Measurements from ENCODE around the gene BEST1. TPM values are rescaled to one million over a fixed set of nuclear protein-coding genes. Genes with fewer than 3 reads are reported as not detected.
A peak's percentile ranks its signal among the peaks of the same experiment; 100 is the strongest.

The BEST1 gene
- total RNA-seq, 4 donors from 2014 or later = 0.08 to 2.7 (median 0.39) TPM

GRCh38 chr11:61967924-61968757 lies 18.0 kb downstream of the BEST1 start:
- intact Hi-C loops (cut with DNase I) = no loop called here
- H3K4me1 ChIP-seq = peaks cover 34 to 89% (median 64%) of the 10 kb centered on the region in 3 donors
- 15 to 19% methylated on average over 20 to 21 of the region's 53 CpGs for WGBS, 2 donors

GRCh38 chr11:61968758-61969390 lies 18.7 kb downstream of the BEST1 start:
- intact Hi-C loops (cut with DNase I) = no loop called here
- Histone ChIP-seq H3K27ac (peak overlapping the region; percentile 94 to 99 (median 98)), H3K9me3 (no peaks in the 10 kb centered on the region), H3K4me1 (peaks cover 41 to 89% (median 64%) of the 10 kb centered on the region in 3 donors), H3K36me3 (peaks cover 14 to 20% (median 18%) of the 10 kb centered on the region in 3 donors), H3K4me3 (peak overlapping the region in 3 of 4 donors; percentile 63 to 94 (median 78)), H3K27me3 (no peaks in the 10 kb centered on the region)
- TF ChIP-seq POLR2A (IDR thresholded peaks at IDR 0.05) (no peak), CTCF (IDR thresholded peaks at IDR 0.05) (no peak)
- 44 to 52% methylated on average over 16 of the region's 16 CpGs for WGBS, 2 donors
- no peak for DNase-seq

More at GRCh38 chr11:61967924-61968757, 18.0 kb downstream of the BEST1 start:
- no peaks in the 10 kb centered on the region for H3K27me3 ChIP-seq
- peak overlapping the region; percentile 63 to 94 (median 76) for H3K4me3 ChIP-seq
- no peak for DNase-seq
- no peaks in the 10 kb centered on the region for H3K9me3 ChIP-seq
- peaks cover 14 to 27% (median 24%) of the 10 kb centered on the region in 3 donors for H3K36me3 ChIP-seq
- H3K27ac ChIP-seq = peak overlapping the region; percentile 94 to 99 (median 98)
- no peak for TF ChIP-seq CTCF (IDR thresholded peaks at IDR 0.05)

- H3K9me3 ChIP-seq = no peaks in the 10 kb centered on the region
- WGBS, 2 donors = 27 to 48% methylated on average over 7 of the region's 7 CpGs
- peaks cover 9 to 15% (median 13%) of the 10 kb centered on the region in 3 donors for H3K36me3 ChIP-seq
- H3K4me1 ChIP-seq = peaks cover 43 to 89% (median 62%) of the 10 kb centered on the region in 3 donors
- intact Hi-C loops (cut with DNase I) = no loop called here
- no peak for TF ChIP-seq CTCF (IDR thresholded peaks at IDR 0.05)
- TF ChIP-seq POLR2A (IDR thresholded peaks at IDR 0.05) = no peak
- H3K27ac ChIP-seq = peak overlapping the region; percentile 94 to 99 (median 98)
- no peaks in the 10 kb centered on the region for H3K27me3 ChIP-seq
- peak overlapping the region in 3 of 4 donors; percentile 63 to 94 (median 78) for H3K4me3 ChIP-seq
- DNase-seq = no peak
These were observed 19.2 kb downstream of the BEST1 start for GRCh38 chr11:61969391-61969758.

- Histone ChIP-seq H3K9me3 (no peaks in the 10 kb centered on the region), H3K27ac (peak overlapping the region; percentile 81 to 98 (median 96)), H3K27me3 (no peaks in the 10 kb centered on the region), H3K36me3 (peaks cover 2 to 8% (median 7%) of the 10 kb centered on the region in 3 donors), H3K4me1 (peaks cover 40 to 89% (median 61%) of the 10 kb centered on the region in 3 donors), H3K4me3 (peak overlapping the region in 2 of 4 donors; percentile 12 to 63)
- WGBS, 2 donors = 69 to 73% methylated on average over 2 of the region's 2 CpGs
- intact Hi-C loops (cut with DNase I) = loop anchor here (10.0 kb wide), 1 partner anchor 55 kb away; no protein-coding TSS in a partner anchor
- no peak for DNase-seq
- TF ChIP-seq POLR2A (IDR thresholded peaks at IDR 0.05) = peak in 1 of 4 donors; percentile 23
- TF ChIP-seq CTCF (IDR thresholded peaks at IDR 0.05) = no peak
These were observed 19.9 kb downstream of the BEST1 start for GRCh38 chr11:61969838-61970662.

Data from esophagus squamous epithelium (tissue), 5 donors.